Erythroblast (primary cell): ENCODE data around the gene OPCML.

ENCODE experiments used
- GATA1 ChIP-seq: IDR thresholded peaks from 2 replicates; pipeline ENCODE4 v1.6.1; 2011; ENCODE audit warnings: low read depth, mild to moderate bottlenecking, control low read depth, low read length, moderate library complexity
- POLR2A ChIP-seq: IDR thresholded peaks from 2 replicates; pipeline ENCODE4 v1.6.1; 2011; ENCODE audit warnings: mild to moderate bottlenecking, low read length

- TF ChIP-seq POLR2A (no peak), GATA1 (no peak)
These were observed 367.3 kb downstream of the OPCML start for GRCh38 chr11:133164986-133165385.
